SW 1271 (cell line): Measurements from ENCODE around the gene FCAR.
A peak's percentile ranks its signal among the peaks of the same experiment; 100 is the strongest.
"Not testable (repeated sequence)": the region's sequence is repeated elsewhere in the genome, so short reads cannot be mapped to it uniquely, and the experiment has no call there.

Experiments used
- DNase-seq, 2 experiments: peaks; one replicate each; lab custom pipeline; 2025; lab: John Stamatoyannopoulos, UW

The FCAR gene

GRCh38 chr19:54873990-54874389 lies at the start of gene FCAR:
TSS of gene FCAR (plus strand) at chr19:54874235. CDS start at chr19:54874290, 55 bp downstream.
- no peak for DNase-seq

- DNase-seq = not testable (repeated sequence)
Observed at GRCh38 chr19:54824416-54824815, 49.6 kb upstream of the FCAR start.

- not testable (repeated sequence) for DNase-seq
Observed at GRCh38 chr19:54825326-54825725, 48.7 kb upstream of the FCAR start.

GRCh38 chr19:54828064-54828463 lies 46.0 kb upstream of the FCAR start:
- not testable (repeated sequence) for DNase-seq

- DNase-seq = not testable (repeated sequence)
Observed at GRCh38 chr19:54832496-54832895, 41.5 kb upstream of the FCAR start, which contains the start of gene KIR2DS4. TSS of gene KIR2DS4 (plus strand) at chr19:54832676.

GRCh38 chr19:54835126-54835525 lies 38.9 kb upstream of the FCAR start:
- DNase-seq = not testable (repeated sequence)

GRCh38 chr19:54837522-54837921 lies 36.5 kb upstream of the FCAR start:
- DNase-seq = not testable (repeated sequence)

- DNase-seq = not testable (repeated sequence)
Observed at GRCh38 chr19:54843171-54843570, 30.9 kb upstream of the FCAR start.

- not testable (repeated sequence) for DNase-seq
Observed at GRCh38 chr19:54850061-54850640, 23.9 kb upstream of the FCAR start, which contains the start of gene KIR3DL2. TSS of gene KIR3DL2 (plus strand) at chr19:54850443. CDS start at chr19:54850476, 33 bp downstream.

- no peak for DNase-seq
Observed at GRCh38 chr19:54850930-54851329, 23.1 kb upstream of the FCAR start.

- DNase-seq = no peak
Observed at GRCh38 chr19:54851353-54851752, 22.7 kb upstream of the FCAR start.

GRCh38 chr19:54855241-54855640 lies 18.8 kb upstream of the FCAR start:
- DNase-seq = not testable (repeated sequence)

- DNase-seq = not testable (repeated sequence)
Observed at GRCh38 chr19:54858476-54858875, 15.6 kb upstream of the FCAR start.

- peak in 1 of 2 experiments; percentile 3 for DNase-seq
Observed at GRCh38 chr19:54859421-54859820, 14.6 kb upstream of the FCAR start.

- DNase-seq = not testable (repeated sequence)
Observed at GRCh38 chr19:54863459-54863858, 10.6 kb upstream of the FCAR start.

GRCh38 chr19:54871696-54872095 lies 2.3 kb upstream of the FCAR start:
- DNase-seq = no peak

GRCh38 chr19:54875506-54875905 lies 1.5 kb downstream of the FCAR start:
- DNase-seq = no peak

GRCh38 chr19:54877471-54877870 lies 3.4 kb downstream of the FCAR start:
- no peak for DNase-seq

- DNase-seq = no peak
Observed at GRCh38 chr19:54881884-54882283, 7.8 kb downstream of the FCAR start.

GRCh38 chr19:54882758-54883157 lies 8.7 kb downstream of the FCAR start:
- DNase-seq = no peak

- DNase-seq = no peak
Observed at GRCh38 chr19:54883228-54883627, 9.2 kb downstream of the FCAR start.

- DNase-seq = no peak
Observed at GRCh38 chr19:54888239-54888638, 14.2 kb downstream of the FCAR start.

GRCh38 chr19:54889566-54889965 lies 15.5 kb downstream of the FCAR start:
- no peak for DNase-seq

GRCh38 chr19:54893406-54893805 lies 19.4 kb downstream of the FCAR start:
- no peak for DNase-seq
